HepG2 (cell line): ENCODE data around the gene RCN1. TPM values are rescaled to one million over a fixed set of nuclear protein-coding genes. Genes with fewer than 3 reads are reported as not detected.

ENCODE experiments used
- ATAC-seq: fragments of 200-7000 bp; cut with Tn5 transposase; 3 replicates; pipeline ENCODE4 v1.9.1; 2020; ENCODE audit warnings: mild to moderate bottlenecking, moderate library complexity
- BruUV-seq: library from RNA; stranded (reverse); fragments of 400-500 nt; replicated peaks from 2 replicates; lab custom pipeline; 2021; lab: Mats Ljungman, UMichigan
- CTCF ChIA-PET: fragments of 300-600 bp; formaldehyde crosslinking; extraction: SDS; loops from one replicate; lab custom pipeline; 2021; ENCODE audit warnings: low total read pairs, inconsistent platforms, low intra/inter-chr PET ratio; lab: Yijun Ruan, JAX
- POLR2A ChIA-PET: fragments of 350-600 bp; sonication (Branson Sonifier 250); formaldehyde crosslinking; loops from one replicate; lab custom pipeline; 2020; ENCODE audit warnings: antibody characterized with exemption, inconsistent platforms; lab: Yijun Ruan, JAX
- DNase-seq: peaks from one replicate; pipeline ENCODE4 v3.0.0-alpha.2; 2015; ENCODE audit warnings: low spot score
- FAIRE-seq: peaks from 3 replicates; lab custom pipeline; 2011; peaks lifted over from hg19 to GRCh38; lab: Jason Lieb, UNC
- H2AFZ ChIP-seq: one replicate; pipeline ENCODE4 v1.6.1; 2011; ENCODE audit warnings: low read length, inconsistent platforms
- H3K27ac ChIP-seq: fragments of 300-600 bp; 3 replicates; pipeline ENCODE4 v1.8.0; 2011; ENCODE audit warnings: mixed run types, mild to moderate bottlenecking, mixed read lengths, low read length, inconsistent platforms; ENCODE audit not compliant: insufficient read depth; ENCODE audit errors: extremely low read length
- H3K27me3 ChIP-seq, 2 experiments: fragments of 200-600 bp in 1 of 2; 2 replicates in 1 of 2; 3 replicates in 1 of 2; pipeline versions ENCODE4 v1.6.0 to v1.8.0; 2011; ENCODE audit warnings: low read length in 2 of 2, mild to moderate bottlenecking in 2 of 2, moderate library complexity in 2 of 2, inconsistent platforms in 1 of 2; ENCODE audit not compliant: insufficient read depth in 2 of 2, control insufficient read depth in 1 of 2
- H3K36me3 ChIP-seq, 2 experiments: fragments of 200-600 bp in 1 of 2; replicated peaks in 1 of 2; 2 replicates in 1 of 2; 3 replicates in 1 of 2; pipeline versions ENCODE4 v1.5.1 to v1.8.0; 2011; ENCODE audit warnings: low read length in 2 of 2, inconsistent platforms in 1 of 2; ENCODE audit not compliant: insufficient read depth in 2 of 2, control insufficient read depth in 1 of 2
- H3K4me1 ChIP-seq: 2 replicates; pipeline ENCODE4 v1.5.1; 2012; ENCODE audit warnings: low read length, inconsistent platforms; ENCODE audit not compliant: insufficient read depth
- H3K4me2 ChIP-seq: 2 replicates; pipeline ENCODE4 v1.6.0; 2011; ENCODE audit warnings: low read depth, low read length, inconsistent platforms
- H3K4me3 ChIP-seq, 3 experiments: fragments of 200-600 bp in 1 of 3; sonication (generic), shearing (Covaris generic) in 1 of 3; replicated peaks in 1 of 3; 2 replicates each; pipeline ENCODE4 v1.5.1; 2011 to 2016; ENCODE audit warnings: low read length in 3 of 3, inconsistent platforms in 2 of 3, low read depth in 2 of 3, mild to moderate bottlenecking in 2 of 3, control low read depth in 1 of 3, mixed read lengths in 1 of 3; ENCODE audit not compliant: insufficient read depth in 1 of 3
- H3K79me2 ChIP-seq: one replicate; pipeline ENCODE4 v1.6.1; 2011; ENCODE audit warnings: low read length, inconsistent platforms; ENCODE audit not compliant: insufficient read depth
- H3K9ac ChIP-seq: 2 replicates; pipeline ENCODE4 v1.6.0; 2011; ENCODE audit warnings: mild to moderate bottlenecking, low read depth, low read length, inconsistent platforms; ENCODE audit not compliant: insufficient read depth
- H3K9me3 ChIP-seq: 2 replicates; pipeline ENCODE4 v1.5.1; 2012; ENCODE audit warnings: mild to moderate bottlenecking, low read length
- H4K20me1 ChIP-seq: 2 replicates; pipeline ENCODE4 v1.6.0; 2011; ENCODE audit warnings: inconsistent platforms, mild to moderate bottlenecking, low read length, moderate library complexity; ENCODE audit not compliant: insufficient read depth
- ADNP ChIP-seq: sonication (generic); formaldehyde crosslinking; IDR thresholded peaks from 2 replicates; pipeline ENCODE4 v1.4.0; 2020; ENCODE audit warnings: missing genetic modification reagents
- ARNTL ChIP-seq: sonication (generic); formaldehyde crosslinking; IDR thresholded peaks from 2 replicates; pipeline ENCODE4 v1.4.0; 2020; ENCODE audit warnings: mild to moderate bottlenecking, missing genetic modification reagents
- ATF6 ChIP-seq: sonication (generic); formaldehyde crosslinking; conservative IDR thresholded peaks from 2 replicates; pipeline ENCODE4 v1.4.0; 2020; ENCODE audit warnings: missing genetic modification reagents
- CREBL2 ChIP-seq: sonication (generic); formaldehyde crosslinking; IDR thresholded peaks from 2 replicates; pipeline ENCODE4 v1.8.1; 2023; ENCODE audit warnings: missing genetic modification reagents, mild to moderate bottlenecking, borderline replicate concordance
- ESRRA ChIP-seq: sonication (generic); formaldehyde crosslinking; IDR thresholded peaks from 2 replicates; pipeline ENCODE4 v1.5.1; 2020; ENCODE audit warnings: mild to moderate bottlenecking, low read depth, missing genetic modification reagents
- EZH2 ChIP-seq: conservative IDR thresholded peaks from 2 replicates; pipeline ENCODE4 v1.6.1; 2012; ENCODE audit warnings: mild to moderate bottlenecking, low read depth, low read length, moderate library complexity
- FIP1L1 ChIP-seq: fragments of 200-400 bp; formaldehyde crosslinking; IDR thresholded peaks from 2 replicates; pipeline ENCODE4 v1.6.1; 2018; ENCODE audit warnings: low read depth, mild to moderate bottlenecking, low read length, moderate library complexity, borderline replicate concordance; ENCODE audit not compliant: insufficient read depth
- GATAD1 ChIP-seq: IDR thresholded peaks from 2 replicates; pipeline ENCODE4 v1.6.1; 2016; ENCODE audit warnings: missing genetic modification reagents, missing compliant biosample characterization
- JUN ChIP-seq: sonication (generic); formaldehyde crosslinking; IDR thresholded peaks from 2 replicates; pipeline ENCODE4 v1.4.0; 2020; ENCODE audit warnings: mild to moderate bottlenecking, missing genetic modification reagents
- MXI1 ChIP-seq: IDR thresholded peaks from 3 replicates; pipeline ENCODE4 v1.6.1; 2012; ENCODE audit warnings: low read depth, low read length, inconsistent platforms, borderline replicate concordance
- NAIF1 ChIP-seq: sonication (generic); formaldehyde crosslinking; IDR thresholded peaks from 2 replicates; pipeline ENCODE4 v1.5.0; 2020; ENCODE audit warnings: mild to moderate bottlenecking, missing genetic modification reagents, borderline replicate concordance
- RBM39 ChIP-seq: fragments of 200-400 bp; formaldehyde crosslinking; IDR thresholded peaks from one replicate; pipeline ENCODE4 v1.6.1; 2018; ENCODE audit warnings: antibody characterized with exemption, mild to moderate bottlenecking, low read depth, low read length; ENCODE audit not compliant: poor library complexity, severe bottlenecking
- SPEN ChIP-seq: sonication (generic); formaldehyde crosslinking; IDR thresholded peaks from 2 replicates; pipeline ENCODE4 v1.5.1; 2020; ENCODE audit warnings: low read depth, mild to moderate bottlenecking, missing genetic modification reagents
- ZNF512B ChIP-seq: sonication (generic); formaldehyde crosslinking; IDR thresholded peaks from 2 replicates; pipeline ENCODE4 v1.5.1; 2020; ENCODE audit warnings: missing genetic modification reagents, mild to moderate bottlenecking, borderline replicate concordance
- ZNF607 ChIP-seq: sonication (generic); formaldehyde crosslinking; IDR thresholded peaks from 2 replicates; pipeline ENCODE4 v1.5.1; 2020; ENCODE audit warnings: missing genetic modification reagents, mild to moderate bottlenecking, borderline replicate concordance
- WGBS: methylation state at CpG from one replicate; pipeline ENCODE4 v1.1.6; 2017; ENCODE audit warnings: low lambda C conversion rate; 5-methylcytosine and 5-hydroxymethylcytosine counted together
- in situ Hi-C: cut with HindIII; loops from 2 replicates; pipeline ENCODE4 v1.10.0; 2017; ENCODE audit warnings: low pct_unique_long_range_greater_than_20kb; ENCODE audit not compliant: extremely low pct_ligation_motif_present
- intact Hi-C: fragments of 100-400 bp; cut with micrococcal nuclease; formaldehyde crosslinking; loops from one replicate; pipeline ENCODE4 v1.10.0; 2022; ENCODE audit not compliant: unreplicated experiment
- polyA plus RNA-seq, 8 experiments: library from polyadenylated mRNA; depleted of rRNA in 3 of 8; stranded (reverse) in 7 of 8; unstranded in 1 of 8; fragments of >200 nt; fragmentation: Illumina TruSeq in 4 of 8; extraction: Trizol in 4 of 8; gene quantifications; 2 replicates each; pipeline versions ENCODE4 v1.2.1 to v1.2.3, GENCODE V29; 2011 to 2016; ENCODE audit warnings: low read depth in 4 of 8, missing spikeins in 1 of 8, mixed read lengths in 1 of 8; ENCODE audit not compliant: insufficient read depth in 1 of 8
- total RNA-seq, 5 experiments: library from RNA; depleted of rRNA; stranded (reverse); fragments of >200 nt; fragmentation: Illumina TruSeq; extraction: Trizol; gene quantifications; 2 replicates each; pipeline ENCODE4 v1.2.3, GENCODE V29; 2016; ENCODE audit warnings: low read depth in 1 of 5
- TF ChIP-seq, protein P1 (sequence below): sonication (generic); formaldehyde crosslinking; conservative IDR thresholded peaks from 2 replicates; pipeline ENCODE4 v1.8.0; 2022; ENCODE audit warnings: missing genetic modification reagents

RCN1 gene
- total and polyA plus RNA-seq, 2 of the 13 experiments (the other 11 are each of a cell fraction or from before 2014, with no cell fraction given): 22.0 to 28.5 TPM

GRCh38 chr11:32059686-32060462 is 31.0 kb upstream of the RCN1 start:
- ChIA-PET POLR2A (no interaction called here), CTCF (no interaction called here)
- intact Hi-C loops (no loop called here), in situ Hi-C loops (no loop called here)
- Histone ChIP-seq H3K36me3 (no peaks in the 10 kb centered on the region), H3K4me2 (no peak overlapping the region), H3K27me3 (peaks cover 0 to 17% of the 10 kb centered on the region in 2 experiments; a peak in 1 of 5 replicates), H2AFZ (no peak overlapping the region), H3K4me3 (no peak overlapping the region), H3K27ac (no peak overlapping the region), H3K4me1 (no peaks in the 10 kb centered on the region), H4K20me1 (no peaks in the 10 kb centered on the region), H3K9me3 (no peaks in the 10 kb centered on the region), H3K79me2 (no peaks in the 10 kb centered on the region), H3K9ac (no peak overlapping the region)
- BruUV-seq: no TSS peak
- FAIRE-seq (no peak), ATAC-seq (no peak), DNase-seq (no peak)
- WGBS: 47% methylated on average over 6 of the region's 6 CpGs
- TF ChIP-seq ADNP (no peak), NAIF1 (CRISPR knock-in tag) (no peak), ESRRA (CRISPR knock-in tag) (no peak), FIP1L1 (no peak), RBM39 (no peak), JUN (CRISPR knock-in tag) (no peak), GATAD1 (no peak), MXI1 (no peak), ZNF512B (no peak), CREBL2 (CRISPR knock-in tag) (no peak), EZH2 (no peak), ZNF607 (no peak), ATF6 (no peak), ARNTL (CRISPR knock-in tag) (no peak), SPEN (no peak)
- TF ChIP-seq, protein P1, sequence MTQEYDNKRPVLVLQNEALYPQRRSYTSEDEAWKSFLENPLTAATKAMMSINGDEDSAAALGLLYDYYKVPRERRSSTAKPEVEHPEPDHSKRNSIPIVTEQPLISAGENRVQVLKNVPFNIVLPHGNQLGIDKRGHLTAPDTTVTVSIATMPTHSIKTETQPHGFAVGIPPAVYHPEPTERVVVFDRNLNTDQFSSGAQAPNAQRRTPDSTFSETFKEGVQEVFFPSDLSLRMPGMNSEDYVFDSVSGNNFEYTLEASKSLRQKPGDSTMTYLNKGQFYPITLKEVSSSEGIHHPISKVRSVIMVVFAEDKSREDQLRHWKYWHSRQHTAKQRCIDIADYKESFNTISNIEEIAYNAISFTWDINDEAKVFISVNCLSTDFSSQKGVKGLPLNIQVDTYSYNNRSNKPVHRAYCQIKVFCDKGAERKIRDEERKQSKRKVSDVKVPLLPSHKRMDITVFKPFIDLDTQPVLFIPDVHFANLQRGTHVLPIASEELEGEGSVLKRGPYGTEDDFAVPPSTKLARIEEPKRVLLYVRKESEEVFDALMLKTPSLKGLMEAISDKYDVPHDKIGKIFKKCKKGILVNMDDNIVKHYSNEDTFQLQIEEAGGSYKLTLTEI (CRISPR knock-in tag): no peak
